Trophoblast cell (in vitro differentiated cells and primary cell): Measurements from ENCODE around the gene PLEKHA5.

Experiments
- DNase-seq, 2 donors: peaks; one replicate each; pipeline ENCODE4 v3.0.0-alpha.2; 2016
- H2AFZ ChIP-seq: 2 replicates; pipeline ENCODE4 v1.6.1; 2013; ENCODE audit warnings: low read length, moderate library complexity, mild to moderate bottlenecking; ENCODE audit not compliant: insufficient read depth, poor library complexity
- H2AK5ac ChIP-seq: 2 replicates; pipeline ENCODE4 v1.6.1; 2013; ENCODE audit warnings: mild to moderate bottlenecking, low read length
- H2BK120ac ChIP-seq: 2 replicates; pipeline ENCODE4 v1.6.1; 2013; ENCODE audit warnings: low read length, mild to moderate bottlenecking, moderate library complexity; ENCODE audit not compliant: insufficient read depth, poor library complexity
- H2BK12ac ChIP-seq: 2 replicates; pipeline ENCODE4 v1.6.1; 2013; ENCODE audit warnings: mild to moderate bottlenecking, low read length, moderate library complexity
- H2BK5ac ChIP-seq: 2 replicates; pipeline ENCODE4 v1.6.1; 2013; ENCODE audit warnings: low read length, low read depth, moderate library complexity, mild to moderate bottlenecking; ENCODE audit not compliant: poor library complexity
- H3K14ac ChIP-seq: 2 replicates; pipeline ENCODE4 v1.6.1; 2013; ENCODE audit warnings: mild to moderate bottlenecking, low read length
- H3K18ac ChIP-seq: 2 replicates; pipeline ENCODE4 v1.6.1; 2013; ENCODE audit warnings: mild to moderate bottlenecking, low read length
- H3K23ac ChIP-seq: 2 replicates; pipeline ENCODE4 v1.6.1; 2013; ENCODE audit warnings: low read length
- H3K27ac ChIP-seq: 2 replicates; pipeline ENCODE4 v1.5.1; 2013; ENCODE audit warnings: low read depth, mild to moderate bottlenecking, inconsistent platforms, low read length, moderate library complexity
- H3K27me3 ChIP-seq: 2 replicates; pipeline ENCODE4 v1.6.1; 2013; ENCODE audit warnings: inconsistent platforms, mild to moderate bottlenecking, low read length, moderate library complexity; ENCODE audit not compliant: insufficient read depth
- H3K36me3 ChIP-seq, 2 experiments: 1 replicate in 1 of 2; 2 replicates in 1 of 2; pipeline ENCODE4 v1.6.1; 2013; ENCODE audit warnings: low read length in 2 of 2, mild to moderate bottlenecking in 2 of 2, moderate library complexity in 1 of 2; ENCODE audit not compliant: insufficient read depth in 2 of 2, control insufficient read depth in 1 of 2
- H3K4ac ChIP-seq: 2 replicates; pipeline ENCODE4 v1.6.1; 2013; ENCODE audit warnings: low read depth, mild to moderate bottlenecking, low read length, moderate library complexity
- H3K4me1 ChIP-seq, 2 experiments: 1 replicate in 1 of 2; 2 replicates in 1 of 2; pipeline ENCODE4 v1.6.1; 2013; ENCODE audit warnings: low read length in 2 of 2, mild to moderate bottlenecking in 2 of 2, moderate library complexity in 1 of 2; ENCODE audit not compliant: insufficient read depth in 2 of 2, control insufficient read depth in 1 of 2
- H3K4me2 ChIP-seq: 2 replicates; pipeline ENCODE4 v1.6.1; 2013; ENCODE audit warnings: inconsistent platforms, mild to moderate bottlenecking, low read length, moderate library complexity
- H3K4me3 ChIP-seq: 2 replicates; pipeline ENCODE4 v1.5.1; 2013; ENCODE audit warnings: mild to moderate bottlenecking, low read depth, low read length, inconsistent platforms
- H3K79me1 ChIP-seq: one replicate; pipeline ENCODE4 v1.6.1; 2013; ENCODE audit warnings: low read length
- H3K79me2 ChIP-seq: 2 replicates; pipeline ENCODE4 v1.6.1; 2013; ENCODE audit warnings: low read length, mild to moderate bottlenecking; ENCODE audit not compliant: control insufficient read depth, insufficient read depth, poor library complexity
- H3K9ac ChIP-seq: 2 replicates; pipeline ENCODE4 v1.6.1; 2013; ENCODE audit warnings: mild to moderate bottlenecking, low read length
- H3K9me3 ChIP-seq: 2 replicates; pipeline ENCODE4 v1.6.1; 2013; ENCODE audit warnings: low read depth, mild to moderate bottlenecking, control low read depth, inconsistent platforms, low read length; ENCODE audit not compliant: insufficient read depth
- H4K12ac ChIP-seq: 2 replicates; pipeline ENCODE4 v1.6.1; 2013; ENCODE audit warnings: low read depth, mild to moderate bottlenecking, low read length, moderate library complexity
- H4K8ac ChIP-seq: 2 replicates; pipeline ENCODE4 v1.6.1; 2013; ENCODE audit warnings: low read depth, mild to moderate bottlenecking, low read length, moderate library complexity
- H4K91ac ChIP-seq: one replicate; pipeline ENCODE4 v1.6.1; 2013; ENCODE audit warnings: low read depth, mild to moderate bottlenecking, low read length, moderate library complexity
- WGBS: extraction: QIAGEN DNeasy Blood & Tissue Kit; methylation state at CpG from one replicate; pipeline ENCODE4 v1.1.7; 2013; ENCODE audit warnings: missing lambda C conversion rate; ENCODE audit not compliant: insufficient read length, insufficient coverage; ENCODE audit errors: extremely low coverage; 5-methylcytosine and 5-hydroxymethylcytosine counted together

Gene PLEKHA5

DNA sequence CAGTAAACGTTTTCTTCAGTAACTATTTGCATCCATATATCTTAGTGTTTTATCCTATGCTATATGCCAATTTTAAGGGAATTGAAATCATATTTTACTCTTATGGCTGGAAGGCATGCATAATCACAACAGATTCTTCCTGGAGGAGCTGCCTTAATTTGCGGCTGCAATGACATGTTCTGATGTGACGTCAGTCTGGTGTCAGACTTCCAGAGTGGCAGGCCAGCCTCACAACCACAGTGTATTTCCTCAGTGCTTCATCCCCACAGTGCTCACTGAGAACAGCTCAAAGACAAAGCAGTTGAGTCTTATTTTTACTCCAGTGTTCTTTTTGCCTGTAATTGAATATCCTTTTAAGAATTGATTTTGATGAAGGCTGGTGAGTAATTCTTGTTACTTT, 107.1 kb downstream of the PLEKHA5 start:
- Histone ChIP-seq H3K4me1 (peaks cover 0 to 3% of the 10 kb centered on the region in 2 experiments), H4K12ac (no peak overlapping the region), H3K4me3 (no peak overlapping the region), H2BK5ac (no peak overlapping the region), H3K79me1 (no peaks in the 10 kb centered on the region), H2BK12ac (no peak overlapping the region), H2BK120ac (no peak overlapping the region), H3K27me3 (no peaks in the 10 kb centered on the region), H3K9me3 (no peaks in the 10 kb centered on the region), H3K14ac (no peak overlapping the region), H3K23ac (no peak overlapping the region), H3K9ac (no peak overlapping the region), H3K27ac (no peak overlapping the region), H2AK5ac (no peak overlapping the region), H4K8ac (no peak overlapping the region), H3K4me2 (no peak overlapping the region), H3K36me3 (no peaks in the 10 kb centered on the region), H3K18ac (no peak overlapping the region), H2AFZ (no peak overlapping the region), H3K79me2 (no peaks in the 10 kb centered on the region), H3K4ac (no peak overlapping the region), H4K91ac (no peak overlapping the region)
- peak in 1 of 2 donors; percentile 23 for DNase-seq
- WGBS: no CpG with 5 or more reads among the region's 3 CpGs

DNA sequence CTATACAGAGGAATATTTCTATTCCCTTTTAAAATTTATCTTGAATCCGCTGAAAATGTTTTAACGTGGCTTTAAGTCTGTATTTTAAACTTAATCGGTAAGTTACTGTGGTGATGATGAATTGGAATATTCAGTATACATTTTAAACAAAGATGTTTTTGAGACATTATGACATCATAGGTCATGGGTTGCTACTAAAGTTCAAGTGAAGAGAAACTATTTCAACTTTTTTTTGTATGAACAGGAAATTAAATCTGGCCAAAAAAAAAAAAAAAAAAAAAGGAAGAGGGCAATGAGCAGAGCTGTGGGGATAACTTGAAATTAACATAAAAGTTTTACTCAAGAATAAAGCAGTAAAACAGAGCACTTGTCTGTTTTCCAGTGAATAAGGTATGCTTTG, 109.0 kb downstream of the PLEKHA5 start:
- no peak overlapping the region for H3K23ac ChIP-seq
- H3K4me3 ChIP-seq: no peak overlapping the region
- H4K8ac ChIP-seq: no peak overlapping the region
- no peak overlapping the region for H2BK12ac ChIP-seq
- H3K27ac ChIP-seq: no peak overlapping the region
- H3K36me3 ChIP-seq: peaks cover 0 to 2% of the 10 kb centered on the region in 2 experiments
- no peak overlapping the region for H3K4ac ChIP-seq
- H2AFZ ChIP-seq: no peak overlapping the region
- H3K14ac ChIP-seq: no peak overlapping the region
- H2BK120ac ChIP-seq: no peak overlapping the region
- DNase-seq: no peak
- peaks cover 0 to 3% of the 10 kb centered on the region in 2 experiments for H3K4me1 ChIP-seq
- H3K18ac ChIP-seq: no peak overlapping the region
- H3K79me2 ChIP-seq: no peaks in the 10 kb centered on the region
- H2BK5ac ChIP-seq: no peak overlapping the region
- H4K91ac ChIP-seq: no peak overlapping the region
- no peaks in the 10 kb centered on the region for H3K79me1 ChIP-seq
- no peak overlapping the region for H3K9ac ChIP-seq
- H3K27me3 ChIP-seq: no peaks in the 10 kb centered on the region
- WGBS: no CpG with 5 or more reads among the region's 3 CpGs
- H3K4me2 ChIP-seq: no peak overlapping the region
- H4K12ac ChIP-seq: no peak overlapping the region
- no peak overlapping the region for H2AK5ac ChIP-seq
- H3K9me3 ChIP-seq: no peaks in the 10 kb centered on the region

DNA sequence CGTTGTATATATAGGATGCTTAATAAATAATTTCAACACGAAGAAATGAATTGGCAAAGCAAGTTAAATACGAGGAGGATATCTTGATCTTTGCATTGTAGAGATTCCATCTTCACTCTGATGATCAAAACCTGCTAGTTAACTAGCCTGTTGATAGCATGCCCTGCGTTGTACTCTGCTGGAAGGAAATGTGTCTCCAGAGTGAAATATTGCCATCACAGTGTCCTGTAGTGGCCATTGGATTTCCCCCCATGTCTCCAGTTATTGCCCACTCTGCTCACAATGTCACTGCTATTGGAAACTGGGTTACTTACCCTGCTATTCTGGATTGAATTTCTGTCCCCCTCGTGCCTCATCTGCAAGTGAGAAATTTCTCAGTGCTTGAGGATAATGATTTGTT, 109.6 kb downstream of the PLEKHA5 start:
- H3K18ac ChIP-seq: no peak overlapping the region
- WGBS: no CpG with 5 or more reads among the region's 5 CpGs
- no peaks in the 10 kb centered on the region for H3K27me3 ChIP-seq
- H4K91ac ChIP-seq: no peak overlapping the region
- no peaks in the 10 kb centered on the region for H3K79me1 ChIP-seq
- no peak overlapping the region for H3K27ac ChIP-seq
- H4K12ac ChIP-seq: no peak overlapping the region
- no peaks in the 10 kb centered on the region for H3K9me3 ChIP-seq
- H2BK12ac ChIP-seq: no peak overlapping the region
- no peak overlapping the region for H4K8ac ChIP-seq
- H2BK120ac ChIP-seq: no peak overlapping the region
- no peak overlapping the region for H3K23ac ChIP-seq
- H3K9ac ChIP-seq: no peak overlapping the region
- no peak overlapping the region for H3K4me2 ChIP-seq
- H3K14ac ChIP-seq: no peak overlapping the region
- peaks cover 0 to 2% of the 10 kb centered on the region in 2 experiments for H3K36me3 ChIP-seq
- no peak overlapping the region for H2AK5ac ChIP-seq
- H2BK5ac ChIP-seq: no peak overlapping the region
- no peak for DNase-seq
- no peak overlapping the region for H3K4ac ChIP-seq
- H3K4me1 ChIP-seq: peaks cover 0 to 3% of the 10 kb centered on the region in 2 experiments
- H2AFZ ChIP-seq: no peak overlapping the region
- no peak overlapping the region for H3K4me3 ChIP-seq
- H3K79me2 ChIP-seq: no peaks in the 10 kb centered on the region

DNA sequence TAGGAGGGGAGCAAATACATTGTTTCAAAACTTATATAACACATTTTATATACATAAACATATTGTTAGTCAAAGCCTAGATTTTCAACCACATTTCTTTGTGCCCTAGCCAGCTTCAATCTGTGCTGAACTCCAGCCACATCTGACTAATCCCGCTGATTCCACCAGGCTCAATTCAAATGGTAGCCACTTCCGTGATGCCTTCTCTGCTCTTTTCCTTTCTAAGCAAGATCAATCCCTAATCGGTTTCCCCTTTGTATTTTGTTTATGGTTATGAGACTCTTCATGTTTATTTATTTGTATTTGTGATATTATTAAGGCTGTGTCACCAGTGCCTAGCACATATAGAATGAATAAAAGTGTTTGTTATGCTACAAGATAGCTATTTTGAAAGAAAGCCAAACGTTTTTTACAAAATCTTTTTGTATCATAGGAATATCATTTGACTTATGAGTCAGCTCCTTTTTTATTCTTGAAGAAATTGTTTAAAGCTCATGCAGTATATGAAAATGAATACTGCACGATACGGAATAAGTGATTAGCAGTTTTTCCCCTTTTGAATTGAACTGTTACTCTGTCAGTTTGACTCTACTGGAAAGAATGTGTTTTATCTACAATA, 110.2 kb downstream of the PLEKHA5 start:
- no peaks in the 10 kb centered on the region for H3K79me2 ChIP-seq
- no peaks in the 10 kb centered on the region for H3K27me3 ChIP-seq
- no peak overlapping the region for H4K12ac ChIP-seq
- H4K91ac ChIP-seq: no peak overlapping the region
- no peak overlapping the region for H4K8ac ChIP-seq
- no peak overlapping the region for H3K4me2 ChIP-seq
- H2BK12ac ChIP-seq: no peak overlapping the region
- H3K9me3 ChIP-seq: no peaks in the 10 kb centered on the region
- H3K36me3 ChIP-seq: peaks cover 0 to 2% of the 10 kb centered on the region in 2 experiments
- no peak overlapping the region for H3K27ac ChIP-seq
- no peak overlapping the region for H2BK5ac ChIP-seq
- no peak overlapping the region for H3K4me3 ChIP-seq
- H3K23ac ChIP-seq: no peak overlapping the region
- H3K4ac ChIP-seq: no peak overlapping the region
- DNase-seq: no peak
- no CpG with 5 or more reads among the region's 6 CpGs for WGBS
- H3K4me1 ChIP-seq: no peaks in the 10 kb centered on the region
- H3K79me1 ChIP-seq: no peaks in the 10 kb centered on the region
- H2AFZ ChIP-seq: no peak overlapping the region
- H2AK5ac ChIP-seq: no peak overlapping the region
- no peak overlapping the region for H3K18ac ChIP-seq
- H2BK120ac ChIP-seq: no peak overlapping the region
- no peak overlapping the region for H3K14ac ChIP-seq
- H3K9ac ChIP-seq: no peak overlapping the region
